IMR-90 (cell line): ENCODE data around the gene LANCL1. TPM values are rescaled to one million over a fixed set of nuclear protein-coding genes. Genes with fewer than 3 reads are reported as not detected.

Source experiments
- ATAC-seq: fragments of 200-7000 bp; cut with Tn5 transposase; 2 replicates; pipeline ENCODE4 v1.9.1; 2020; ENCODE audit warnings: low read depth, mild to moderate bottlenecking, moderate library complexity
- BruUV-seq: library from RNA; stranded (reverse); fragments of 400-500 nt; replicated peaks from 2 replicates; lab custom pipeline; 2021; lab: Mats Ljungman, UMichigan
- CTCF ChIA-PET: fragments of 300-600 bp; formaldehyde crosslinking; extraction: SDS; loops from one replicate; lab custom pipeline; 2021; ENCODE audit warnings: antibody characterized with exemption; lab: Yijun Ruan, JAX
- POLR2A ChIA-PET: fragments of 300-600 bp; sonication (Branson Sonifier 250); formaldehyde crosslinking; loops from one replicate; lab custom pipeline; 2022; ENCODE audit warnings: antibody characterized with exemption; ENCODE audit not compliant: unreplicated experiment; lab: Charles Lee
- DNase-seq: peaks from one replicate; pipeline ENCODE4 v3.0.0; 2013
- H2AFZ ChIP-seq: replicated peaks from 2 replicates; pipeline ENCODE3; 2013; ENCODE audit warnings: low read length, mild to moderate bottlenecking; ENCODE audit not compliant: poor library complexity
- H2AK5ac ChIP-seq: 2 replicates; pipeline ENCODE4 v1.6.1; 2013; ENCODE audit warnings: low read depth, low read length, inconsistent platforms
- H2AK9ac ChIP-seq: replicated peaks from 2 replicates; pipeline ENCODE3; 2013; ENCODE audit warnings: mild to moderate bottlenecking, low read depth, low read length, moderate library complexity; ENCODE audit not compliant: poor library complexity
- H2BK120ac ChIP-seq: 2 replicates; pipeline ENCODE4 v1.6.1; 2013; ENCODE audit warnings: low read depth, low read length, inconsistent platforms
- H2BK15ac ChIP-seq: 3 replicates; pipeline ENCODE4 v1.6.1; 2013; ENCODE audit warnings: low read depth, low read length, inconsistent platforms
- H2BK20ac ChIP-seq: 2 replicates; pipeline ENCODE4 v1.6.1; 2013; ENCODE audit warnings: low read depth, mild to moderate bottlenecking, inconsistent platforms, low read length, moderate library complexity
- H2BK5ac ChIP-seq: 2 replicates; pipeline ENCODE4 v1.6.1; 2013; ENCODE audit warnings: mild to moderate bottlenecking, low read depth, low read length, inconsistent platforms; ENCODE audit not compliant: poor library complexity, severe bottlenecking
- H3K14ac ChIP-seq: replicated peaks from 2 replicates; pipeline ENCODE4 v1.6.1; 2013; ENCODE audit warnings: low read depth, low read length, inconsistent platforms
- H3K18ac ChIP-seq: 2 replicates; pipeline ENCODE4 v1.6.1; 2013; ENCODE audit warnings: low read depth, low read length, control low read depth
- H3K23ac ChIP-seq: 2 replicates; pipeline ENCODE4 v1.6.1; 2013; ENCODE audit warnings: low read depth, low read length, inconsistent platforms
- H3K27ac ChIP-seq: 2 replicates; pipeline ENCODE4 v1.5.1; 2013; ENCODE audit warnings: mild to moderate bottlenecking, control low read depth, low read length; ENCODE audit not compliant: insufficient read depth
- H3K27me3 ChIP-seq: 2 replicates; pipeline ENCODE4 v1.6.1; 2013; ENCODE audit warnings: low read length; ENCODE audit not compliant: control insufficient read depth, insufficient read depth
- H3K36me3 ChIP-seq: 2 replicates; pipeline ENCODE4 v1.6.1; 2013; ENCODE audit warnings: low read length, mixed read lengths; ENCODE audit not compliant: control insufficient read depth, insufficient read depth
- H3K4ac ChIP-seq: 2 replicates; pipeline ENCODE4 v1.6.1; 2013; ENCODE audit warnings: low read depth, low read length, inconsistent platforms
- H3K4me1 ChIP-seq: 2 replicates; pipeline ENCODE4 v1.6.1; 2013; ENCODE audit warnings: low read length, mixed read lengths; ENCODE audit not compliant: control insufficient read depth, insufficient read depth
- H3K4me2 ChIP-seq: 2 replicates; pipeline ENCODE4 v1.6.1; 2013; ENCODE audit warnings: low read depth, mild to moderate bottlenecking, control low read depth, low read length, moderate library complexity
- H3K4me3 ChIP-seq: 2 replicates; pipeline ENCODE4 v1.5.1; 2013; ENCODE audit warnings: low read depth, mild to moderate bottlenecking, control low read depth, low read length, moderate library complexity; ENCODE audit not compliant: insufficient read depth
- H3K56ac ChIP-seq: 2 replicates; pipeline ENCODE4 v1.6.1; 2013; ENCODE audit warnings: low read length, inconsistent platforms; ENCODE audit not compliant: insufficient read depth; ENCODE audit errors: extremely low read depth
- H3K79me1 ChIP-seq, 2 experiments: 2 replicates each; pipeline ENCODE4 v1.6.1; 2013; ENCODE audit warnings: low read length in 2 of 2, inconsistent platforms in 1 of 2, low read depth in 1 of 2
- H3K9ac ChIP-seq: 2 replicates; pipeline ENCODE4 v1.6.1; 2013; ENCODE audit warnings: low read depth, low read length, control low read depth
- H3K9me1 ChIP-seq: 2 replicates; pipeline ENCODE4 v1.6.1; 2013; ENCODE audit warnings: low read length, inconsistent platforms; ENCODE audit not compliant: insufficient read depth
- H3K9me3 ChIP-seq: 2 replicates; pipeline ENCODE4 v1.6.1; 2013; ENCODE audit warnings: low read length; ENCODE audit not compliant: control insufficient read depth, insufficient read depth
- H4K20me1 ChIP-seq: 2 replicates; pipeline ENCODE4 v1.6.1; 2013; ENCODE audit warnings: low read length, inconsistent platforms; ENCODE audit not compliant: insufficient read depth
- H4K5ac ChIP-seq: 2 replicates; pipeline ENCODE4 v1.6.1; 2013; ENCODE audit warnings: mild to moderate bottlenecking, low read depth, low read length, control low read depth
- H4K8ac ChIP-seq, 2 experiments: 2 replicates each; pipeline ENCODE4 v1.6.1; 2013; ENCODE audit warnings: low read depth in 2 of 2, low read length in 2 of 2, control low read depth in 1 of 2, inconsistent platforms in 1 of 2
- H4K91ac ChIP-seq: 2 replicates; pipeline ENCODE4 v1.6.1; 2013; ENCODE audit warnings: low read depth, low read length, inconsistent platforms; ENCODE audit not compliant: insufficient read depth
- BHLHE40 ChIP-seq: fragments of 150-350 bp; IDR thresholded peaks from 2 replicates; pipeline ENCODE4 v1.6.1; 2016; ENCODE audit warnings: mild to moderate bottlenecking, low read depth, low read length
- CHD1 ChIP-seq: IDR thresholded peaks from 2 replicates; pipeline ENCODE4 v1.6.1; 2012; ENCODE audit warnings: low read depth, low read length, improper control_type of control experiment
- FOS ChIP-seq: fragments of 150-350 bp; IDR thresholded peaks from 2 replicates; pipeline ENCODE4 v1.6.1; 2016; ENCODE audit warnings: low read depth, low read length
- MAFK ChIP-seq: IDR thresholded peaks from 2 replicates; pipeline ENCODE4 v1.6.1; 2012; ENCODE audit warnings: low read depth, low read length, improper control_type of control experiment
- MAZ ChIP-seq: IDR thresholded peaks from 2 replicates; pipeline ENCODE4 v1.6.1; 2012; ENCODE audit warnings: low read depth, mild to moderate bottlenecking, low read length, improper control_type of control experiment, moderate library complexity, borderline replicate concordance
- MXI1 ChIP-seq: IDR thresholded peaks from 2 replicates; pipeline ENCODE4 v1.6.1; 2012; ENCODE audit warnings: low read depth, mild to moderate bottlenecking, low read length, moderate library complexity, borderline replicate concordance
- NFE2L2 ChIP-seq: fragments of 150-350 bp; IDR thresholded peaks from 2 replicates; pipeline ENCODE4 v1.6.1; 2016; ENCODE audit warnings: low read depth, mild to moderate bottlenecking, low read length
- POLR2A ChIP-seq: IDR thresholded peaks from 2 replicates; pipeline ENCODE4 v1.6.1; 2012; ENCODE audit warnings: mild to moderate bottlenecking, low read depth, low read length
- RAD21 ChIP-seq: IDR thresholded peaks from 2 replicates; pipeline ENCODE4 v1.6.1; 2012; ENCODE audit warnings: low read length, improper control_type of control experiment
- RCOR1 ChIP-seq: IDR thresholded peaks from 2 replicates; pipeline ENCODE4 v1.6.1; 2012; ENCODE audit warnings: mild to moderate bottlenecking, low read length, improper control_type of control experiment; ENCODE audit not compliant: insufficient replicate concordance
- RFX5 ChIP-seq: IDR thresholded peaks from 2 replicates; pipeline ENCODE4 v1.8.0; 2012; ENCODE audit warnings: low read depth, mild to moderate bottlenecking, low read length, moderate library complexity
- SMC3 ChIP-seq: fragments of 150-350 bp; IDR thresholded peaks from 2 replicates; pipeline ENCODE4 v1.6.1; 2016; ENCODE audit warnings: low read depth, mild to moderate bottlenecking, antibody characterized with exemption, low read length, moderate library complexity
- WGBS, 2 experiments: methylation state at CpG; one replicate each; pipeline versions ENCODE4 v1.1.5 to v1.1.7; 2013; ENCODE audit warnings: missing lambda C conversion rate in 2 of 2; ENCODE audit not compliant: insufficient read length in 1 of 2; ENCODE audit errors: extremely low coverage in 2 of 2; 5-methylcytosine and 5-hydroxymethylcytosine counted together
- dilution Hi-C: fragments of 300-500 bp; cut with HindIII; formaldehyde crosslinking; loops from one replicate; pipeline ENCODE4 v1.14.3; 2018; ENCODE audit warnings: low sequenced_read_pairs; ENCODE audit not compliant: unreplicated experiment
- in situ Hi-C: fragments of 300-500 bp; cut with MboI; formaldehyde crosslinking; loops from 3 replicates; pipeline ENCODE4 v1.14.3; 2019; ENCODE audit warnings: low sequenced_read_pairs, inconsistent platforms, mixed read lengths
- intact Hi-C: fragments of 100-400 bp; cut with micrococcal nuclease; formaldehyde crosslinking; loops from 2 replicates; pipeline ENCODE4 v1.10.0; 2022
- polyA plus RNA-seq, 3 experiments: library from polyadenylated mRNA; depleted of rRNA; stranded (reverse); fragments of >200 nt; gene quantifications; 2 replicates each; pipeline ENCODE4 v1.2.3, GENCODE V29; 2012; ENCODE audit warnings: low replicate concordance in 1 of 3
- total RNA-seq: library from RNA; depleted of rRNA; stranded (reverse); fragments of >200 nt; gene quantifications from 2 replicates; pipeline ENCODE4 v1.2.3, GENCODE V29; 2012
- TF ChIP-seq, protein P1 (sequence below): fragments of 150-350 bp; IDR thresholded peaks from 2 replicates; pipeline ENCODE4 v1.6.1; 2017; ENCODE audit warnings: mild to moderate bottlenecking, antibody characterized with exemption, low read length, low read depth
- TF ChIP-seq, protein P2 (sequence below): fragments of 150-350 bp; IDR thresholded peaks from 2 replicates; pipeline ENCODE4 v1.6.1; 2016; ENCODE audit warnings: low read depth, mild to moderate bottlenecking, low read length, moderate library complexity, borderline replicate concordance

The LANCL1 gene
- total and polyA plus RNA-seq, 2 of the 4 experiments (the other 2 are of a cell fraction): 29.7 to 53.8 TPM

DNA sequence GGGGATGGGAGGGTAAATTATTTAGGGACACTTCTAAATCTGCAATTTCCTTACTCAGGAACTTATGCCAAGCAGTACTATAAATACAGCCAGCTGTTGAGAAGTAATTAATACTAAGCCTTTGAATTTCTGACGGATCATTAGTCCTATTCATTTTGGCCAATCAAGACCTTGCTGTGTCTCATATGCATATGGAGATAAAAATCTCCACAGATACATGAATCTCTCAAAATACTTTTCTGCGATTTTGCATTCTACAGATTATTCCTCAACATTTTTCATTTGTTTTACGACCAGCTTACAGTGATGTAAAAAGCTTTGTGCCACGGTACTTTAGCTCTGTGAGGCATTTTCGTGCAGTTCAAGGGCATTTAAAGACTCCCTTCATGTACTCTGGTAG lies 16.7 kb downstream of the LANCL1 start (continued):
- no peak for TF ChIP-seq MXI1

DNA sequence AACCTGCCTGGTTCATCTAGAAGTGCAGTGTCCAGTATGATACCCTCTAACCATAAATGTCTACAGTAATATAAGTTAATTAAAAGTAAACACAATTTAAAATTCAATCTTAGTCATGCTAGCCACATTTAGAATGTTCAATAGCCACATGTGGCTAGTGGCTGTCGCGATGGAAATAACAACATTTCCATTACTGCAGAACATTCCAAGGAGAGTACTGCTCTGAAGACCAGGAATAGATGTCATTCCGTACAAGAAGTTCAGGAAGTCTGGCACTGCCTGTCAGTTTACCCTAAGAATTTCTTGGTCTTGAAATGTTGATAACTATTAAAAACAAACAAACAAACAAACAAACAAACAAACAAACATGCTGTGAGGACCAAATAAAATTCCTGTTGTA lies 17.2 kb downstream of the LANCL1 start:
- ATAC-seq (no peak), DNase-seq (no peak)
- Histone ChIP-seq H3K4me3 (no peak overlapping the region), H3K56ac (no peak overlapping the region), H2BK15ac (no peak overlapping the region), H3K23ac (no peak overlapping the region), H3K4me1 (no peaks in the 10 kb centered on the region), H2BK5ac (no peak overlapping the region), H3K9me1 (no peaks in the 10 kb centered on the region), H2BK120ac (no peak overlapping the region), H3K27me3 (no peaks in the 10 kb centered on the region), H2AK5ac (no peak overlapping the region), H3K14ac (no peak overlapping the region), H2AFZ (no peak overlapping the region), H3K4me2 (no peak overlapping the region), H3K9me3 (no peaks in the 10 kb centered on the region), H4K91ac (no peak overlapping the region), H3K27ac (no peak overlapping the region), H3K36me3 (peaks cover 10% of the 10 kb centered on the region), H3K79me1 (no peaks in the 10 kb centered on the region), H4K20me1 (no peaks in the 10 kb centered on the region), H3K18ac (no peak overlapping the region), H4K8ac (no peak overlapping the region), H4K5ac (no peak overlapping the region), H2BK20ac (no peak overlapping the region), H3K4ac (no peak overlapping the region), H3K9ac (no peak overlapping the region), H2AK9ac (no peak overlapping the region)
- dilution Hi-C loops (no loop called here), in situ Hi-C loops (no loop called here), intact Hi-C loops (no loop called here)
- no peak for TF ChIP-seq RCOR1
- no peak for TF ChIP-seq CHD1
- no peak for TF ChIP-seq MXI1
- TF ChIP-seq FOS: no peak
- TF ChIP-seq RFX5: no peak
- no peak for TF ChIP-seq SMC3
- TF ChIP-seq MAFK: no peak
- TF ChIP-seq, protein P1, sequence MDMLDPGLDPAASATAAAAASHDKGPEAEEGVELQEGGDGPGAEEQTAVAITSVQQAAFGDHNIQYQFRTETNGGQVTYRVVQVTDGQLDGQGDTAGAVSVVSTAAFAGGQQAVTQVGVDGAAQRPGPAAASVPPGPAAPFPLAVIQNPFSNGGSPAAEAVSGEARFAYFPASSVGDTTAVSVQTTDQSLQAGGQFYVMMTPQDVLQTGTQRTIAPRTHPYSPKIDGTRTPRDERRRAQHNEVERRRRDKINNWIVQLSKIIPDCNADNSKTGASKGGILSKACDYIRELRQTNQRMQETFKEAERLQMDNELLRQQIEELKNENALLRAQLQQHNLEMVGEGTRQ: no peak
- no peak for TF ChIP-seq RAD21
- TF ChIP-seq NFE2L2: no peak
- TF ChIP-seq, protein P2, sequence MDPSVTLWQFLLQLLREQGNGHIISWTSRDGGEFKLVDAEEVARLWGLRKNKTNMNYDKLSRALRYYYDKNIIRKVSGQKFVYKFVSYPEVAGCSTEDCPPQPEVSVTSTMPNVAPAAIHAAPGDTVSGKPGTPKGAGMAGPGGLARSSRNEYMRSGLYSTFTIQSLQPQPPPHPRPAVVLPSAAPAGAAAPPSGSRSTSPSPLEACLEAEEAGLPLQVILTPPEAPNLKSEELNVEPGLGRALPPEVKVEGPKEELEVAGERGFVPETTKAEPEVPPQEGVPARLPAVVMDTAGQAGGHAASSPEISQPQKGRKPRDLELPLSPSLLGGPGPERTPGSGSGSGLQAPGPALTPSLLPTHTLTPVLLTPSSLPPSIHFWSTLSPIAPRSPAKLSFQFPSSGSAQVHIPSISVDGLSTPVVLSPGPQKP: no peak
- no peak for TF ChIP-seq BHLHE40
- TF ChIP-seq MAZ: no peak
- no peak for TF ChIP-seq POLR2A
- WGBS, 2 experiments: no CpG with 5 or more reads among the region's 3 CpGs
- ChIA-PET CTCF (interaction anchor here (1.3 kb wide), 1 partner anchor 14 kb away, joined by 4 read pairs; no protein-coding TSS in a partner anchor), POLR2A (no interaction called here)
- no TSS peak for BruUV-seq
